GM21529 (cell line): ENCODE results near the gene H6PD.
"Not testable (repeated sequence)": the region's sequence is repeated elsewhere in the genome, so short reads cannot be mapped to it uniquely, and the experiment has no call there.

Experiments used
- ATAC-seq: cut with Tn5 transposase; IDR thresholded peaks from one replicate; pipeline ENCODE4 v1.9.1; 2021; ENCODE audit not compliant: unreplicated experiment

The H6PD gene

GRCh38 chr1:9294910-9295636 lies 60.5 kb downstream of the H6PD start:
- ATAC-seq, result no peak

GRCh38 chr1:9295884-9296283 lies 61.3 kb downstream of the H6PD start:
- no peak for ATAC-seq

- no peak for ATAC-seq
Observed at GRCh38 chr1:9296850-9297249, 62.3 kb downstream of the H6PD start.

GRCh38 chr1:9297831-9298230 lies 63.3 kb downstream of the H6PD start:
- no peak for ATAC-seq

GRCh38 chr1:9298282-9298681 lies 63.7 kb downstream of the H6PD start:
- ATAC-seq, result no peak

- ATAC-seq, result not testable (repeated sequence)
Observed at GRCh38 chr1:9299571-9300541, 65.3 kb downstream of the H6PD start.

GRCh38 chr1:9300573-9300972 lies 66.0 kb downstream of the H6PD start:
- ATAC-seq, result no peak

GRCh38 chr1:9302745-9303524 lies 68.4 kb downstream of the H6PD start:
- no peak for ATAC-seq

- no peak for ATAC-seq
Observed at GRCh38 chr1:9303916-9304315, 69.3 kb downstream of the H6PD start.

GRCh38 chr1:9305216-9305615 lies 70.6 kb downstream of the H6PD start:
- ATAC-seq, result no peak

- no peak for ATAC-seq
Observed at GRCh38 chr1:9306006-9306405, 71.4 kb downstream of the H6PD start.

- ATAC-seq, result no peak
Observed at GRCh38 chr1:9307303-9307702, 72.7 kb downstream of the H6PD start.

GRCh38 chr1:9308236-9308785 lies 73.7 kb downstream of the H6PD start:
- no peak for ATAC-seq

GRCh38 chr1:9309080-9309479 lies 74.5 kb downstream of the H6PD start:
- ATAC-seq, result no peak

GRCh38 chr1:9309991-9310390 lies 75.4 kb downstream of the H6PD start:
- ATAC-seq, result no peak

- ATAC-seq, result no peak
Observed at GRCh38 chr1:9311029-9311428, 76.5 kb downstream of the H6PD start.

- ATAC-seq, result no peak
Observed at GRCh38 chr1:9311479-9311878, 76.9 kb downstream of the H6PD start.

- ATAC-seq, result no peak
Observed at GRCh38 chr1:9312168-9312720, 77.7 kb downstream of the H6PD start.

- ATAC-seq, result no peak
Observed at GRCh38 chr1:9313576-9313975, 79.0 kb downstream of the H6PD start.

GRCh38 chr1:9314111-9314510 lies 79.5 kb downstream of the H6PD start:
- ATAC-seq, result no peak
